Thoracic aorta (tissue), 2 donors: ENCODE results near the gene ASF1A. TPM values are rescaled to one million over a fixed set of nuclear protein-coding genes. Genes with fewer than 3 reads are reported as not detected.

Experiments
- ATAC-seq: fragments of 150-250 bp; one replicate; pipeline ENCODE4 v1.8.0; 2017; ENCODE audit warnings: low read depth; ENCODE audit not compliant: insufficient number of reproducible peaks, low FRiP score
- DNase-seq: peaks from one replicate; pipeline ENCODE4 v3.0.0-alpha.2; 2020; ENCODE audit warnings: low spot score
- H3K27ac ChIP-seq, 2 donors: fragments of 200-600 bp; sonication (generic); 1 replicate in 1 of 2; 2 replicates in 1 of 2; pipeline ENCODE4 v1.5.1; 2016; ENCODE audit warnings: mild to moderate bottlenecking in 2 of 2, moderate library complexity in 2 of 2
- H3K27me3 ChIP-seq: fragments of 200-600 bp; sonication (generic); replicated peaks from 2 replicates; pipeline ENCODE4 v1.6.0; 2016; ENCODE audit warnings: mild to moderate bottlenecking; ENCODE audit not compliant: insufficient read depth
- H3K36me3 ChIP-seq: fragments of 200-600 bp; sonication (generic); one replicate; pipeline ENCODE4 v1.5.1; 2016
- H3K4me1 ChIP-seq, 2 donors: fragments of 200-600 bp; sonication (generic); 1 replicate in 1 of 2; 2 replicates in 1 of 2; pipeline versions ENCODE4 v1.5.1 to v1.6.0; 2016; ENCODE audit warnings: low read depth in 2 of 2, mild to moderate bottlenecking in 1 of 2; ENCODE audit not compliant: control insufficient read depth in 1 of 2
- H3K4me3 ChIP-seq: fragments of 200-600 bp; sonication (generic); 2 replicates; pipeline ENCODE4 v1.5.1; 2016; ENCODE audit warnings: mild to moderate bottlenecking
- H3K9me3 ChIP-seq: fragments of 200-600 bp; sonication (generic); 2 replicates; pipeline ENCODE4 v1.5.1; 2016
- total RNA-seq, 2 donors: library from RNA; depleted of rRNA; stranded (reverse); fragments of >200 nt; gene quantifications; one replicate each; pipeline versions ENCODE4 v1.1.0 to v1.2.3, GENCODE V29; 2016
- TF ChIP-seq, protein P1 (sequence below): fragments of 200-600 bp; sonication (generic); IDR thresholded peaks from one replicate; pipeline ENCODE4 v1.5.1; 2019; ENCODE audit warnings: antibody characterized with exemption

Gene ASF1A
- total RNA-seq, 2 donors from 2014 or later = 7.7 to 11.1 TPM

DNA sequence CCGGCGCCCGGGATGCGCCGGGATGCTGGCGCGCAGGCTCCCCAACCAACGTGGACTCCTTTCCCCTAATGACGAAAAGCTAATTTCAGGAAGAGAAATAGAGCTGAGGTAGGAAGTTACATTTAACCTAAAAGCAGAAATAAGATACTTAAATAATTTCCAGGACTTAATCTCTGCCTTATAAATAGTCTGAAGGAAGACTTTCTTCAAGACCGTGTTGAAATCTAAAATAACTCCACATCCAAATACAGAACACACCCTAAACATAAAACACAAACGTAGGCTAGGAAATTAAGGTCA, 1.3 kb downstream of the ASF1A start:
- peak overlapping the region; percentile 87 to 96 for H3K27ac ChIP-seq
- no peak for ATAC-seq
- peaks cover 13 to 35% of the 10 kb centered on the region in 2 donors for H3K4me1 ChIP-seq
- DNase-seq = no peak
- no peaks in the 10 kb centered on the region for H3K9me3 ChIP-seq
- no peaks in the 10 kb centered on the region for H3K27me3 ChIP-seq
- TF ChIP-seq, protein P1, sequence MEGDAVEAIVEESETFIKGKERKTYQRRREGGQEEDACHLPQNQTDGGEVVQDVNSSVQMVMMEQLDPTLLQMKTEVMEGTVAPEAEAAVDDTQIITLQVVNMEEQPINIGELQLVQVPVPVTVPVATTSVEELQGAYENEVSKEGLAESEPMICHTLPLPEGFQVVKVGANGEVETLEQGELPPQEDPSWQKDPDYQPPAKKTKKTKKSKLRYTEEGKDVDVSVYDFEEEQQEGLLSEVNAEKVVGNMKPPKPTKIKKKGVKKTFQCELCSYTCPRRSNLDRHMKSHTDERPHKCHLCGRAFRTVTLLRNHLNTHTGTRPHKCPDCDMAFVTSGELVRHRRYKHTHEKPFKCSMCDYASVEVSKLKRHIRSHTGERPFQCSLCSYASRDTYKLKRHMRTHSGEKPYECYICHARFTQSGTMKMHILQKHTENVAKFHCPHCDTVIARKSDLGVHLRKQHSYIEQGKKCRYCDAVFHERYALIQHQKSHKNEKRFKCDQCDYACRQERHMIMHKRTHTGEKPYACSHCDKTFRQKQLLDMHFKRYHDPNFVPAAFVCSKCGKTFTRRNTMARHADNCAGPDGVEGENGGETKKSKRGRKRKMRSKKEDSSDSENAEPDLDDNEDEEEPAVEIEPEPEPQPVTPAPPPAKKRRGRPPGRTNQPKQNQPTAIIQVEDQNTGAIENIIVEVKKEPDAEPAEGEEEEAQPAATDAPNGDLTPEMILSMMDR = no peak
- H3K4me3 ChIP-seq = peak overlapping the region; percentile 98
- no peaks in the 10 kb centered on the region for H3K36me3 ChIP-seq

DNA sequence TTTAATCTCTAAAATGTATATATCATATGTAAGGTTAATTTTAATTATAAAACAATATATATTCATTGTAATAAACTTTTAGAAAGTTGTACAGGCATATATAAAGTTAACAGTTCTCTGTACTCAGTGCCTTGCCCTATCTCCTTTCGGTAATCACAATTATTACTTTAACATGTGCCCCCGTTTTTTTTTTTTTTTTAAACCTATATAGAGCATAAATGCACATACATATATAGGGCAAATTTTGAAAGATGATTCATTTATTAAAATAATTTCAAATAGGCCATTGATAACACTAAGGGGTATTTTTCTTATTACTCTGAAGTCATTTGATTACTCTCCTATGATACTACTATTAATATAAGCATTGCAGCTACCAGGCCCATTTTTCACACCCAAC, 1.9 kb downstream of the ASF1A start:
- H3K4me1 ChIP-seq = peaks cover 17 to 34% of the 10 kb centered on the region in 2 donors
- no peaks in the 10 kb centered on the region for H3K27me3 ChIP-seq
- DNase-seq = no peak
- peak overlapping the region in 1 of 2 donors; percentile 6 for H3K27ac ChIP-seq
- TF ChIP-seq, protein P1 = no peak
- H3K36me3 ChIP-seq = no peaks in the 10 kb centered on the region
- no peaks in the 10 kb centered on the region for H3K9me3 ChIP-seq
- peak overlapping the region; percentile 98 for H3K4me3 ChIP-seq
- no peak for ATAC-seq

DNA sequence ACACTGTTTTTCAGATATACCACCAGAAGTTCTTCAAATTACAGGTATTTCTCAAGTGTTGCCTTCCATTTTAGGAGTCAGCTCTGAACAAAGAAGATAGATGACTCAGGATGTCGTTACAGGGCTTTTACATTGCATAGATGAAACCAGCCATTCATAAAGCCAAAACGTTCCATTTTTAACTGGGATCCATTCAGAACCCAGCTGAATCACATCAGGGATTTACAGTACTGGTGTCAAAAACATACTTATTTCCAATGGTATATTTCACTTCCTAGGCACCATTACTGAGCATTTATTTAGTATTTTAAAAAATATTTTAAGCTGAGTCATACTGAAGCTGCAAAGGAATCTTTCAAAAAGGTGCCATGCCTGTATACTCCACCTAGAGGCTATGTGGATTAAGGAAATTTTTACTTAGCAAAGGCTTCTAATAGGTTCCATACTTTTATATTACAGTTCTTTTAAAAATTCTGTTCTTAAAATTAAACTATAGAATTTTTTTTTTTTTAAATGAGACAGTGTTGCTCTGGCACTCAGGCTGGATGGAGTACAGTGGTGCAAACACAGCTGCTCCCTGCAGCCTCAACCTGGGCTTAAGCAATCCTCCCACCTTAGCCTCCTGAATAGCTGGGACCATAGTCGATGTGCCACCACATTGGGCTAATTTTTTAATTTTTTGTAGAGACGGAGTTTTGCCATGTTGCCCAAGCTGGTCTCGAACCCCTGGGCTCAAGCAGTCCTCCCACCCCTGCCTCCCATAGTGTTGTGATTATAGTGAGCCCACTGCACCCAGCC, 2.6 kb downstream of the ASF1A start:
- TF ChIP-seq, protein P1 = peak; percentile 18
- Histone ChIP-seq H3K9me3 (no peaks in the 10 kb centered on the region), H3K27me3 (no peaks in the 10 kb centered on the region), H3K4me3 (peak overlapping the region; percentile 13), H3K27ac (peak overlapping the region in 1 of 2 donors; percentile 6), H3K36me3 (no peaks in the 10 kb centered on the region), H3K4me1 (peaks cover 15 to 27% of the 10 kb centered on the region in 2 donors)
- ATAC-seq (no peak), DNase-seq (no peak)

DNA sequence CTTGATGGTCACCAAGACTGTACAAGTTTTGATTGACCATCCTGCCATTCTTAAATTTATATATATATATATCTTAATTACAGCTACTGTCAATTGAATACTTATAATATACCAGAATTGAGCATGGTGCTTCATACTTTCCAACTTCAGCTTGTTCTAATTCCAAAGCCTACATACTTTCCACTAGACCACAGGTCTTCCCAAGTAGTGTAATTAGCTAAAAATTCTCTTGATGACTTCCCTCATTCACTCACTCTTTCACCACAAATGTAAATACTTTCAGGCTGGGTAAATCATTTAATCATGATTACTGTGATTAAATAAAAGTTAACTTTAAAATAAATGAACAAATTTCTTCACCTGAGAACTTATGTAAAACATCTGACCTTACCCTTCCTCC, 3.4 kb downstream of the ASF1A start:
- H3K4me1 ChIP-seq = peaks cover 9 to 19% of the 10 kb centered on the region in 2 donors
- DNase-seq = no peak
- no peaks in the 10 kb centered on the region for H3K9me3 ChIP-seq

DNA sequence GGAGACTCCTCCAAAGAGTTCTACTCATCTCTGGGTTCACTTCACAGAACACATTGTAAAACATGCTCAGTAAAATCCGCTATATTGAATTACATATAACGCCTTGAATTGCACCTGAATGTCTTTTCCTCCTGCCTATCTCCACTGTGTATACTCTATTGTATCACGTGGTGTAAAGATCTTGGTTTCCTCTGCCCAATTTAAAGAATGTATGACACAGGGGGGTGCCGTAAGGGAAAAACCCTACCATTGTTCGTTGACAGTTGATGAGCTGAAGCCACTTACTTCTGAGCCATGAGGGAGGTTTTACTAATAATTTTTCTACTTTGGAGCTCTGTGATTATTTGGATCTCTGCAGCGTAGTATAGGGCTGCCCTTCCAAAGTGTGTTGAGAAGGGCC, 6.0 kb downstream of the ASF1A start:
- H3K27ac ChIP-seq = no peak overlapping the region
- H3K9me3 ChIP-seq = no peaks in the 10 kb centered on the region
- no peaks in the 10 kb centered on the region for H3K27me3 ChIP-seq
- TF ChIP-seq, protein P1 = no peak
- H3K4me1 ChIP-seq = peaks cover 13 to 15% of the 10 kb centered on the region in 2 donors
- no peaks in the 10 kb centered on the region for H3K36me3 ChIP-seq
- H3K4me3 ChIP-seq = no peak overlapping the region
- ATAC-seq (no peak), DNase-seq (no peak)

More for the DNA sequence above, 3.4 kb downstream of the ASF1A start:
- TF ChIP-seq, protein P1 = no peak
- ATAC-seq = no peak
- Histone ChIP-seq H3K27ac (no peak overlapping the region), H3K36me3 (no peaks in the 10 kb centered on the region), H3K27me3 (no peaks in the 10 kb centered on the region), H3K4me3 (no peak overlapping the region)
